NOMO-1 (cell line): ENCODE measurements around the gene PRELP.

ENCODE experiments used
- DNase-seq, 2 experiments: peaks; one replicate each; lab custom pipeline; 2025; ENCODE audit not compliant: unreplicated experiment in 2 of 2; lab: John Stamatoyannopoulos, UW

PRELP gene

GRCh38 chr1:203476216-203476814, 709 bp downstream of the PRELP start:
- no peak for DNase-seq

- DNase-seq = no peak
Observed at GRCh38 chr1:203477748-203478147, 2.1 kb downstream of the PRELP start.

GRCh38 chr1:203478231-203478630, 2.6 kb downstream of the PRELP start:
- no peak for DNase-seq

GRCh38 chr1:203478986-203479385, 3.4 kb downstream of the PRELP start:
- no peak for DNase-seq

- DNase-seq = no peak
Observed at GRCh38 chr1:203479646-203480045, 4.0 kb downstream of the PRELP start.

- peak in 1 of 2 experiments; percentile 24 for DNase-seq
Observed at GRCh38 chr1:203480084-203480483, 4.5 kb downstream of the PRELP start.

GRCh38 chr1:203480525-203481084, 5.0 kb downstream of the PRELP start:
- peak; percentile 31 to 54 for DNase-seq

- DNase-seq = peak in 1 of 2 experiments; percentile 60
Observed at GRCh38 chr1:203481196-203481595, 5.6 kb downstream of the PRELP start.

GRCh38 chr1:203486618-203487370, 11.2 kb downstream of the PRELP start:
- DNase-seq = no peak

GRCh38 chr1:203488539-203488938, 12.9 kb downstream of the PRELP start:
- no peak for DNase-seq

GRCh38 chr1:203490607-203491006, 15.0 kb downstream of the PRELP start:
- DNase-seq = no peak

- DNase-seq = no peak
Observed at GRCh38 chr1:203491664-203492063, 16.1 kb downstream of the PRELP start.

GRCh38 chr1:203492082-203492747, 16.6 kb downstream of the PRELP start:
- no peak for DNase-seq

GRCh38 chr1:203492748-203493130, 17.1 kb downstream of the PRELP start:
- DNase-seq = no peak

- no peak for DNase-seq
Observed at GRCh38 chr1:203493901-203494300, 18.3 kb downstream of the PRELP start, which contains the start of gene OPTC. Gene OPTC, plus strand, starts transcription at chr1:203494153. Its CDS starts 1,853 bp downstream, at chr1:203496006.

GRCh38 chr1:203495845-203496244, 20.2 kb downstream of the PRELP start:
- DNase-seq = no peak

- no peak for DNase-seq
Observed at GRCh38 chr1:203497269-203497777, 21.7 kb downstream of the PRELP start.

- DNase-seq = no peak
Observed at GRCh38 chr1:203499643-203500278, 24.2 kb downstream of the PRELP start.

GRCh38 chr1:203500279-203500678, 24.7 kb downstream of the PRELP start:
- no peak for DNase-seq

- no peak for DNase-seq
Observed at GRCh38 chr1:203503836-203504235, 28.2 kb downstream of the PRELP start.
